OCI-LY7 (cell line): Measurements from ENCODE around the gene TRAPPC10. TPM values are rescaled to one million over a fixed set of nuclear protein-coding genes. Genes with fewer than 3 reads are reported as not detected.

Experiments
- BruUV-seq: library from RNA; stranded (reverse); fragments of 400-500 nt; replicated peaks from 2 replicates; lab custom pipeline; 2021; lab: Mats Ljungman, UMichigan
- CTCF ChIA-PET: fragments of 300-600 bp; sonication (Branson Sonifier 250); formaldehyde crosslinking; loops from one replicate; lab custom pipeline; 2022; ENCODE audit warnings: antibody characterized with exemption; ENCODE audit not compliant: unreplicated experiment; lab: Charles Lee
- POLR2A ChIA-PET: fragments of 300-600 bp; sonication (Branson Sonifier 250); formaldehyde crosslinking; loops from one replicate; lab custom pipeline; 2022; ENCODE audit warnings: antibody characterized with exemption; lab: Charles Lee
- DNase-seq: peaks from one replicate; pipeline ENCODE4 v3.0.0-alpha.2; 2015; ENCODE audit warnings: low spot score
- H2AFZ ChIP-seq: fragments of 200-600 bp; sonication (generic), shearing (Covaris generic); 2 replicates; pipeline ENCODE4 v1.6.1; 2014; ENCODE audit warnings: mild to moderate bottlenecking, antibody characterized with exemption, low read length, moderate library complexity
- H3K27ac ChIP-seq: fragments of 200-600 bp; sonication (generic); 2 replicates; pipeline ENCODE4 v1.5.1; 2014; ENCODE audit warnings: mixed run types, low read depth, mild to moderate bottlenecking, moderate library complexity, low read length, inconsistent platforms; ENCODE audit not compliant: poor library complexity, severe bottlenecking
- H3K36me3 ChIP-seq: fragments of 200-600 bp; sonication (generic); 2 replicates; pipeline ENCODE4 v1.6.1; 2014; ENCODE audit warnings: mild to moderate bottlenecking, antibody characterized with exemption, low read length, moderate library complexity, mixed read lengths; ENCODE audit not compliant: insufficient read depth
- H3K4me1 ChIP-seq: fragments of 200-600 bp; sonication (generic); 2 replicates; pipeline ENCODE4 v1.5.1; 2014; ENCODE audit warnings: mild to moderate bottlenecking, low read length; ENCODE audit not compliant: insufficient read depth, poor library complexity, severe bottlenecking
- H3K4me2 ChIP-seq: fragments of 200-600 bp; sonication (generic); 2 replicates; pipeline ENCODE4 v1.6.1; 2014; ENCODE audit warnings: mild to moderate bottlenecking, low read length
- H3K4me3 ChIP-seq: fragments of 200-600 bp; sonication (generic); 2 replicates; pipeline ENCODE4 v1.5.1; 2014; ENCODE audit warnings: mild to moderate bottlenecking, low read depth, low read length; ENCODE audit not compliant: poor library complexity, severe bottlenecking
- H3K79me2 ChIP-seq: fragments of 200-600 bp; sonication (generic); 2 replicates; pipeline ENCODE4 v1.6.1; 2016; ENCODE audit warnings: low read depth, mild to moderate bottlenecking, low read length, moderate library complexity, mixed read lengths; ENCODE audit not compliant: insufficient read depth
- H3K9me2 ChIP-seq: fragments of 200-600 bp; sonication (generic); 2 replicates; pipeline ENCODE4 v1.6.1; 2016; ENCODE audit warnings: mild to moderate bottlenecking, low read length, mixed read lengths; ENCODE audit not compliant: insufficient read depth
- H3K9me3 ChIP-seq: fragments of 200-600 bp; sonication (generic); 2 replicates; pipeline ENCODE4 v1.6.1; 2014; ENCODE audit warnings: mild to moderate bottlenecking, mixed run types, low read length, mixed read lengths
- H4K20me1 ChIP-seq: fragments of 200-600 bp; sonication (generic); 2 replicates; pipeline ENCODE4 v1.6.1; 2014; ENCODE audit warnings: mild to moderate bottlenecking, antibody characterized with exemption, low read length, moderate library complexity, mixed read lengths; ENCODE audit not compliant: insufficient read depth
- CTCF ChIP-seq: fragments of 200-600 bp; sonication (generic); conservative IDR thresholded peaks from 2 replicates; pipeline ENCODE4 v1.5.1; 2014; ENCODE audit warnings: mild to moderate bottlenecking, antibody characterized with exemption, low read length, moderate library complexity, mixed read lengths
- EZH2phosphoT487 ChIP-seq: fragments of 200-600 bp; sonication (generic); IDR thresholded peaks from 2 replicates; pipeline ENCODE4 v1.6.1; 2018; ENCODE audit warnings: low read depth, borderline replicate concordance, mild to moderate bottlenecking, mixed run types, antibody characterized with exemption, low read length, moderate library complexity, mixed read lengths
- intact Hi-C: fragments of 100-400 bp; cut with micrococcal nuclease; formaldehyde crosslinking; loops from one replicate; pipeline ENCODE4 v1.10.0; 2022; ENCODE audit not compliant: unreplicated experiment
- total RNA-seq, 2 experiments: library from RNA; depleted of rRNA in 1 of 2; stranded (reverse); fragments of >200 nt in 1 of 2; shearing (Covaris generic) in 1 of 2; gene quantifications; 2 replicates each; pipeline ENCODE4 v1.2.3, GENCODE V29; 2014 to 2022

TRAPPC10 gene
- total RNA-seq, 2 experiments from 2014 or later = 37.4 to 54.7 TPM

GRCh38 chr21:43985690-43986251, 26.3 kb upstream of the TRAPPC10 start:
- CTCF ChIA-PET = no interaction called here
- intact Hi-C loops = no loop called here
- BruUV-seq = no TSS peak
- H3K4me3 ChIP-seq = no peak overlapping the region
- H3K4me2 ChIP-seq = no peak overlapping the region
- no peak overlapping the region for H3K27ac ChIP-seq
- no peaks in the 10 kb centered on the region for H3K4me1 ChIP-seq
- no peak overlapping the region for H2AFZ ChIP-seq
- H4K20me1 ChIP-seq = no peaks in the 10 kb centered on the region
- no peaks in the 10 kb centered on the region for H3K9me2 ChIP-seq
- H3K36me3 ChIP-seq = no peaks in the 10 kb centered on the region
- no peak for DNase-seq
- H3K9me3 ChIP-seq = no peaks in the 10 kb centered on the region
- H3K79me2 ChIP-seq = no peaks in the 10 kb centered on the region
- POLR2A ChIA-PET = no interaction called here
- TF ChIP-seq CTCF (no peak), EZH2phosphoT487 (no peak)

- POLR2A ChIA-PET = no interaction called here
- Histone ChIP-seq H3K4me2 (no peak overlapping the region), H2AFZ (no peak overlapping the region), H4K20me1 (no peaks in the 10 kb centered on the region), H3K9me3 (no peaks in the 10 kb centered on the region), H3K79me2 (no peaks in the 10 kb centered on the region), H3K4me3 (no peak overlapping the region), H3K27ac (no peak overlapping the region), H3K9me2 (no peaks in the 10 kb centered on the region), H3K36me3 (no peaks in the 10 kb centered on the region), H3K4me1 (no peaks in the 10 kb centered on the region)
- no peak for TF ChIP-seq CTCF
- TF ChIP-seq EZH2phosphoT487 = no peak
- intact Hi-C loops = no loop called here
- no peak for DNase-seq
- BruUV-seq = no TSS peak
- CTCF ChIA-PET = no interaction called here
Observed at GRCh38 chr21:43986544-43987451, 25.3 kb upstream of the TRAPPC10 start.

GRCh38 chr21:43987509-43987908, 24.6 kb upstream of the TRAPPC10 start:
- TF ChIP-seq CTCF = no peak
- TF ChIP-seq EZH2phosphoT487 = no peak
- Histone ChIP-seq H3K79me2 (no peaks in the 10 kb centered on the region), H3K4me2 (no peak overlapping the region), H3K27ac (no peak overlapping the region), H2AFZ (no peak overlapping the region), H3K4me3 (no peak overlapping the region), H4K20me1 (no peaks in the 10 kb centered on the region), H3K9me3 (no peaks in the 10 kb centered on the region), H3K9me2 (no peaks in the 10 kb centered on the region), H3K36me3 (no peaks in the 10 kb centered on the region), H3K4me1 (no peaks in the 10 kb centered on the region)
- ChIA-PET POLR2A (interaction anchor here (0.6 kb wide), 1 partner anchor 146 kb away, joined by 3 read pairs; no protein-coding TSS in a partner anchor), CTCF (no interaction called here)
- no TSS peak for BruUV-seq
- intact Hi-C loops = no loop called here
- DNase-seq = no peak
